NCI-H1417 treated with DMSO at 0.1 percent for 48 hours (cell line): Measurements from ENCODE around the gene DDX19B.
"Not testable (repeated sequence)": the region's sequence is repeated elsewhere in the genome, so short reads cannot be mapped to it uniquely, and the experiment has no call there.

Experiments used
- DNase-seq: peaks from one replicate; lab custom pipeline; 2025; lab: John Stamatoyannopoulos, UW

Gene DDX19B

GRCh38 chr16:70287304-70287971 is 11.5 kb upstream of the DDX19B start:
- DNase-seq = not testable (repeated sequence)

DNA sequence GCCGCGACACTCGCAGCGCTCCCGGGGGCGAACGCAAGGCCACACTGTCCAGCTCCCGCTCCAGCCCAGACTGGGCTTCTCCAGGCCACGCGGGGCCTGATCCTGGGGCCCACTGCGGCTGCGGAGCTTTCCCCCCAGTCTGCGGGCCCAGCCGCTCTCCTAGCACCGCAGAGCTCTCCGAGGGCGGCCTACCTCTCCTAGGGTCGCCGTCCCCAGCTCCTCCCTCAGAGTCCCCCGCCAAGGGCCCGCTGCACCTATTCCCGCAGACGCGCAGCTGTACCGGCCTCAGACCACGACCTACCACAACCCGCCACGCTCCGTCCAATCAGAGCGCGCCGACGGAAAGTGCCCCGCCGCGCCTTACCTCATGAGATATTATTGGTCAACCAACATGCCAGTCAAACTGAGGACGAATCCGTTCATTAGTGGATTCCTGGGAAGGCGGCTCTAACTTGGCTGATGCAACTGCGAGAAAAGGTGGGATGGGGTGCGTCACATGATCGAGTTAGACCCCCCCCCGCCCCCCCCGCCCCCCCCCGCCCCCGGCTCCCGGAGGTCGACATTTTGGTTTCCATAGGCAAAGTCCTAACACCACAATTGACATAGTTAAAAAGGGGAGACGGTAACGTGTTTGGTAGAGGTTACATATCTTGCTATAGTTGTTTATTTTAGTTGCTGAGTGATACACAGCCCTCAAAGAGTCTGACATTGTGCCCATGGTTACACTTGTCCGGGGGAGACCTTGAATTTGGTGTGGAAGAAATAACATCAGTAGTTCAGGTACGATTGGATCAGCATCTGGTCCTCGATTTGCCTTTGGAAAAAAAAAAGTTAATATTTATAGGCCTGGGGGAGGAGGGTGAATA is 9.5 kb upstream of the DDX19B start, which contains the start of gene AARS1:
AARS1 (minus strand) TSS at position 278 of the 866 bp plus-strand sequence. CDS start 6,743 bp downstream, outside the sequence.
- peak; percentile 96 for DNase-seq

- no peak for DNase-seq
Measured at GRCh38 chr16:70290949-70291519, 8.0 kb upstream of the DDX19B start.

- DNase-seq = not testable (repeated sequence)
Measured at GRCh38 chr16:70292148-70292547, 6.8 kb upstream of the DDX19B start.

DNA sequence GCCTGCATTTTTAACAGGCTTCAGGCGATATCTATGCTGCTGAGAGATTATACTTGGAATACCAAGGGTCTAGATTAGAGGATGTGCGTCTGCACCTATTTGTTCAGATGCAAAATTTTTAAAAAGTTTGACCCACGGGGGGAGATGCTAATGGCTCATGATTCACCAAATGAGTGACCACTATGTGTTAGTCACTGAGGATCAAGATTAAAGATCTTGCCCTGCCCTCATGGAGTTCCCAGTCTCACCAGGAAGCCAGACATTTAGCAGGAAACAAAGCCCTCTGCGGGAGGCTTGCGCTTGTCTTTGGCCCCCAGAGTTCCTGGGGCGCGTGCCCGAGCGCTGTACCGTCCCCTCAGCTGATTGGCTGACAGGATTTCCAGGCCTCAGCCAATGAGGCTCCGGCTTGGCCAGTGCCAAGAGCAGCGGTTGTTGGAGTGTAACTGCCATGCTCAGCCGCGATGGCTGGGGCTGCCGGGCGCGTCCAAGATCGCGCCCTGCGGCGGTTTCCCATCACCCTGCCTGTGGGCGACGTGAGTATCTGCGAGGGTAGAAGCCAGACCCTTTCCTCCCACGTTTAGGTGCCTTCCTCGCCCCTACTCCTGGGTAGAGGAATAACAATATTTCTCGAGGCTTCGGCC is 4.5 kb upstream of the DDX19B start:
- DNase-seq = no peak

DNA sequence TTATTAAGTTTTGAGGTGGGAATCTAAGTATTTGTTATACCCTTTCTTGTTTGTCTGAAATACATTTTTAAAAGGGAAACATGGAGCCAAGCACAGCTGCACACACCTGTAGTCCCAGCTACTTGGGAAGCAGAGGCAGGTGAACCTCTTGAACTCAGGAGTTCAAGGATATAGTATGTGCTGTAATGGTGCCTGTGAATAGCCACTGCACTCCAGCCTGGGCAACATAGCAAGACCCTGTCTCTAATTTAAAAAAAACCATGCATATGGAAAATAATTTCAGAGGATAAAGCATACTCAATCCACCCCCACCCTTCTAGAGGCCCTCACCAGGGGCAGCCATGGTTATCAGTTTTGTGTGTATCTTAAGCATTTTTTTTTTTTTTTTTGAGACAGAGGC is 3.4 kb upstream of the DDX19B start:
- no peak for DNase-seq

DNA sequence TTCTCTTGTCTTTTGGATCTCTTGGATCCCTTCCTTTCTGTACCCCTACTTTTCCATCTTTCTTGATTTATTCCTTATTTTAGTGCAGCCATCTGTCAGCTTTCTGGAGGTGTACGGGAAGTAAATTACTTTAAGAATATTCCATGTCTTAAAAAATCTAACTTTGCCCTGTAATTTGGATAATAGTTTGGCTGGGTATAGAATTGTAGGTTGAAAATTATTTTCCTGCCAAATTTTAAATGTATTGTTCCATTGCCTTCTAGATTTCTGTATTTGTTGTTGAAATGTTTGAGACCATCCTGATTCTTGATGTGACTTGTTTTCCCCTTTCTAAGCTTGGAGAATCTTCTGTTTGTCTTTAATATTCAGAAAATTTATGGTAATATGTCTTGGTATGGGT is 2.1 kb downstream of the DDX19B start:
- no peak for DNase-seq

DNA sequence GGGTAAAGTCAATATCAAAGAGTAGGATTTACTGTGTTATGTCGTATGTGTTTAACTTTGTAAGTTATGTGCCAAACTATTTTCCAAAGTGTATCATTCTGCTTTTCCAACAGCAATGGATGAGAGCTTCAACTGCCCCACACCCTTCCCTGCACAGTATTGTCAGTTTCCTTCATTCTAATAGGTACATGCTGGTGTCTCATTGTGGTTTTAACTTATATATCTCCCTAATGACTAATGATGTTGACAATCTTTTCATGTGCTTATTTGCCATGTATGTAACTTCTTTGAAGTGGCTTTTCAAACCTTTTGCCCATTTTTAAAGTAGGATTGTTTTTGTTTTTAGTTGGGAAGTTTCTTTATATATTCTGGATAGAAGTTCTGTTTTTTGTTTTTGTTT is 3.8 kb downstream of the DDX19B start:
- DNase-seq = no peak

DNA sequence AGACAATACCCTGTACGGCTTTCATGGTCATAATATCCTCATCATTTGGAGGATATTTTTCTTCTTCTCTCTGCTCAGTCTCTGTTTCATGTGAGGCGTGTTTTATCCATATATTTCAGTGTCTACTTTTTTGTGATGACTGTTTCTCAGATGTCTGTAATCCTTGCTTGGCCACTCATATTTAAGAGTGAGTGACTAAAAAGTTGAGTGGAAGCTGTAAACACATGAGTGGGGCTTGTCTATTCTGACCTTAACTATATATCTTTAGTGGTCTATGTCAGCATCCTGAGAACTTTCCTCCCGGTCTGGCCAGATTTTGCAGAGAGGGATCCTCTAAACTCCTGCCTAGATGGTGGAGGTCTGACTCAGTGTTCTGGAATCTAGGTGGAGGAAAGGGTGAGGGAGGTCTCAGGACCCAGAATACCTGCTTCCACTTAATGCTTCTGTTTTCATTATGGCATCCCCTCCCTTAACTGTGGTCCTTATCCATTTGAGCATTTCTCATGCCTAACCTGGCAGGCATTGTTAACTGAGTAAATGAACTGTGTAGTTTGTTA is 6.0 kb downstream of the DDX19B start:
- DNase-seq = no peak

DNA sequence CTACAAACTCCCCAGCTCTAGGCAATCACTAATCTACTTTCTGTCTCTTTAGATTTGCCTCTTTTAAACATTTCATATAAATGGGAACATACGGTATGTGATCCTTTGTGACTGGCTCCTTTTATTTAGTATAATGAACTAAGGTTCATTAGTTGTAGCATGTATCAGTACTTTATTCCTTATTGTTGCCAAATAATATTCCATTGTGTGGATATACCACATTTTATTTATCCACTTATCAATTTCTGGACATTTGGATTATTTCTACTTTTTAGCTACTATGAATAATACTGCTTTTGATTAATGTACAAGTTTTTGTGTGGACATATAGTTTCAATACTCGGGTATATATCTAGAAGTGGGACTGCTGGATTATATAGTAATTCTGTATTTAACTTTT is 7.9 kb downstream of the DDX19B start:
- no peak for DNase-seq

DNA sequence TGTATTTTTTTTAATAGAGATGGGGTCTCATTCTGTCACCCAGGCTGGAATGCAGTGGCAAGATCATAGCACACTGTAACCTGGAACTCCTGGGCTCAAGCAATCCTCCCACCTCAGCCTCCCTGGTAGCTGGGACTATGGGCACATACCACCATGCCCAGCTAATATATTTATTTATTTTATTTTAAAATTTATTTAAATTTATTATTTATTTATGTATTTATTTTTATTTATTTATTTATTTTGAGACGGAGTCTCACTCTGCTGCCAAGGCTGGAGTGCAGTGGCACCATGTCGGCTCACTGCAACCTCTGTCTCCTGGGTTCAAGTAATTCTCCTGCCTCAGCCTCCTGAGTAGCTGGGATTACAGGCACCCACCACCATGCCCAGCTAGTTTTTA is 8.7 kb downstream of the DDX19B start:
- DNase-seq = not testable (repeated sequence)

DNA sequence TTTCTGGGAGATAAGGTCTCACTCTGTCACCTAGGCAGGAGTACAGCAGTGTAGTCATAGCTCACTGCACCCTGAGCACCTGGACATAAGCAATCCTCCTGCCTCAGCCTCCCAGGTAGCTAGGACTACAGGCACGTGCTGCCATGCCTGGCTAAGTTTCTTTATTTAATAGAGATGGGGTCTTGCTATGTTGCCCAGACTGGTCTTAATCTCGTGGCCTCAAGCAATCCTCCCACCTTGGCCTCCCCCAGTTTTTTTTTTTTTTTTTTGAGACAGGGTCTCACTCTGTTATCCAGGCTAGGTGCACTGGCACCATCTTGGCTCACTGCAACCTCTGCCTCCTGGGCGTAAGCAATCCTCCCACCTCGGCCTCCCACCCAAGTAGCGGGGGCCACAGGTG is 21.1 kb downstream of the DDX19B start:
- DNase-seq = no peak

- no peak for DNase-seq
Measured at GRCh38 chr16:70324998-70325747, 26.2 kb downstream of the DDX19B start.

DNA sequence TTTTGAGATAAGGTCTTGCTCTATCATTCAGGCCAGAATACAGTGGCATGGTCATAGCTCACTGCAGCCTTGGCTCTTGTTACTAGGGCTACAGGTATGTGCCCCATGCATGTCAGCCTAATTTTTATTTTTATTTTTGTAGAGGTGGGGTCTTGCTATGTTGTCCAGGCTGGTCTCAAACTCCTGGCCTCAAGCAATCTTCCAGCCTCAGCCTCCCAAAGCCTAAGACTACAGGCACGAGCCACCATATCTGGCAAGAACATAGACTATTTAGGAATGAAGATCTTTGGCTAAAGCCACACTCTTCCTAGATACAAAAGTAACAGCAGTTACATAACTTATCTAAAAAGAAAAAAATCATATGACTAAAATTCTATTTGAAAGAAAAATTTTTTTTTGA is 32.1 kb downstream of the DDX19B start:
- DNase-seq = no peak

DNA sequence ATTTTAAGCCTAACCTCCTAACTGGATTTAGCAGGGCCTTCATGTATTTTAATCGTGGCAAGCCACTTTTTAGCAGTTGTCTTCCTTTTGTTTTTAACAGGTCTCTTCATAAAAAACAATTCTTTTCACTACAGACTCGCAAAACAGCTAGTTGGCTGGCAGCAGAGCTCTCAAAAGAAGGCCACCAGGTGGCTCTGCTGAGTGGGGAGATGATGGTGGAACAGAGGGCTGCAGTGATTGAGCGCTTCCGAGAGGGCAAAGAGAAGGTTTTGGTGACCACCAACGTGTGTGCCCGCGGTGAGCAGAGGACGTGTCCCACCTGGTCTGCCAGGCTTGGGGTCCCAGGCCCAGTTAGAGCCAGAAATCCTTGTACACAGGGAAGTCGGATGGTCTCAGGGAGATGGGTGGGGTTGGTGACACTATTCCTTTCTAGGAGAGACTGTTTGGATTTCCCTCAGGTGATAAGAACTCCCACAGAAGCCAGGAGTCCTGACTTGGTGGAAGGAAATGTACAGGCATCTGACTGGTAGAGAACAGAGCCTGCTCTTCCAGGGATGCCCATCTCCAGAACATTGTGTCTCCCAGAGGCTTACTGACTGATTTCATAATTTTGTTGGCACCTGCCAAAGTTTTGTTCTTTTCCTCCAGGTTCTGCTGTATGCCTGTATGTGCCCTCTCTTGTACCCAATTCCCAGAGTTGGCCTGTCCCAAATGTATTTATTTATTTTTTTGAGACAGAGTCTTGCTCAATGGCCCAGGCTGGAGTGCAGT is 32.8 kb downstream of the DDX19B start:
- DNase-seq = no peak

DNA sequence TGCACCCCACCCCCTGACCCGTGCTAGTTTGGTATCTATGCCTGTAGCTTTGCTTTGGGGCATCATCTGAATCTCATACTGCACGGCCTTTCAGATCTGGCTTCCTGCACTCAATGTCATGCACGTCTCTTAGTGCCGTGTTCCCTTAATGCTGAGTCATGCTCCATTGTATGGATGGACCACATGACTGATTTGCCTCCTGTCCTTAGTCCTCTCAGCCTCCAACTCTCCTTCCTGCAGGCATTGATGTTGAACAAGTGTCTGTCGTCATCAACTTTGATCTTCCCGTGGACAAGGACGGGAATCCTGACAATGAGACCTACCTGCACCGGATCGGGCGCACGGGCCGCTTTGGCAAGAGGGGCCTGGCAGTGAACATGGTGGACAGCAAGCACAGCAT is 33.7 kb downstream of the DDX19B start:
- not testable (repeated sequence) for DNase-seq

DNA sequence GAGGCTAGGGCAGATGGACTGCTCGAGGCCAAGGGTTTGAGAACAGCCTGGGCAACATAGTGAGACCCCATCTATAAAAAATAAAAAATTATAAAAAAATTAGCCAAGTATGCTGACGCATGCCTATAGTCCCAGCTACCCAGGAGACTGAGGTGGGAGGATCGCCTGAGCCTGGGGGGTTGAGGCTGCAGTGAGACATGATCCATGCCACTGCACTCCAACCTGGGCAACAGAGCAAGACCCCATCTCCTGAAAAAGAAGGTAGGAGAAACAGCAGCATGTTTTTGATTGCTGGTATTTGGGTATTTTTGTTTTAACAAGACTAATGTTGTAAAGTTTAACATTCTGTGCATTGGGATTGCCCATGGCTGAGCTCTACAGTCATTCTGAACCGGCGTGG is 38.8 kb downstream of the DDX19B start:
- DNase-seq = no peak

DNA sequence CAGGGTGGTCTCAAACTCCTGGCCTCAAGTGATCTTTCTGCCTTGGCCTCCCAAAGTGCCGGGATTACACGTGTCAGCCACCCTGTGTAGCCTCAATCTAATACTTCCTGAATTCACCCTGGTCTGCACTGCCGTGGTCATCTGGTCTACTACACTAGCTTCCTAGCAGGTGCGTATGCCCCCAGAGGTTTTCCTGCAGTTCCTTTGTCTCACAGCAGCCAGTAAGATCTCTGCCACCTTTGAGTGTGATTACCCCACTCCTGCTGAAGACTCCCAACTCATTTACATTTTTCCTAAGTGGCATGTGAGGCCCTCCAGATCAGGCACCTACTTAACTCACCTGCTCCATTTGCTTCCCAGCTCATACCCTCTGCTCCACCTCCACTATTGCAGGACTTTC is 42.6 kb downstream of the DDX19B start:
- no peak for DNase-seq

- no peak for DNase-seq
Measured at GRCh38 chr16:70342016-70342415, 43.0 kb downstream of the DDX19B start.

DNA sequence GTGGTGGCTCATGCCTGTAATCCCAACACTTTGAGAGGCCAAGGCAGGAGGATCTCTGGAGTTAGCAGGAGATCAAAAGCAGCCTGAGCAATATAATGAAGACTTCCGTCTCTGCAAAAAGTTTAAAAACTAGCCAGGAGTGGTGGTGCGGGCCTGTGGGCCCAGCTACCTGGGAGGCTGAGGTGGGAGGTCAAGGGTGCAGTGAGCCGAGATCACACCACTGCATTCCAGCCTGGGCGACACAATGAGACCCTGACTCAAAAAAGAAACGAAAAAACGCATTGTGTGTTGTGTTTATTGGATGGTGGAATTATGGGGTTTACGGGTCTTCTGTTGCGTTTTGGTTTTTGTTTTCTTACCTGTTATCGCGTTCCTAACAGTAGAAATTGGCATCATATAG is 46.9 kb downstream of the DDX19B start:
- no peak for DNase-seq

GRCh38 chr16:70348991-70349390 is 50.0 kb downstream of the DDX19B start:
- DNase-seq = no peak
